Fibroblast of lung (primary cell): ENCODE data around the gene PAM16. TPM values are rescaled to one million over a fixed set of nuclear protein-coding genes. Genes with fewer than 3 reads are reported as not detected.

Source experiments
- DNase-seq, 2 donors: peaks; one replicate each; pipeline versions ENCODE4 v3.0.0 to v3.0.0-alpha.2; 2010; ENCODE audit warnings: low read depth in 2 of 2
- H2AFZ ChIP-seq: 2 replicates; pipeline ENCODE4 v1.5.1; 2012; ENCODE audit warnings: low read length, control low read depth, inconsistent platforms
- H3K27ac ChIP-seq: 2 replicates; pipeline ENCODE4 v1.5.1; 2011; ENCODE audit warnings: low read length, control low read depth; ENCODE audit not compliant: insufficient read depth
- H3K27me3 ChIP-seq: 2 replicates; pipeline ENCODE4 v1.5.1; 2011; ENCODE audit warnings: mild to moderate bottlenecking, low read length; ENCODE audit not compliant: control insufficient read depth, insufficient read depth
- H3K36me3 ChIP-seq: 2 replicates; pipeline ENCODE4 v1.5.1; 2011; ENCODE audit warnings: low read length; ENCODE audit not compliant: control insufficient read depth, insufficient read depth
- H3K4me1 ChIP-seq: 2 replicates; pipeline ENCODE4 v1.5.1; 2011; ENCODE audit warnings: low read length; ENCODE audit not compliant: control insufficient read depth, insufficient read depth; ENCODE audit errors: extremely low read depth
- H3K4me2 ChIP-seq: 2 replicates; pipeline ENCODE4 v1.5.1; 2011; ENCODE audit warnings: low read length, control low read depth; ENCODE audit not compliant: insufficient read depth; ENCODE audit errors: extremely low read depth
- H3K4me3 ChIP-seq, 4 experiments: fragments of 200-600 bp in 1 of 4; sonication (generic) in 1 of 4; replicated peaks in 1 of 4; 2 replicates each; pipeline ENCODE4 v1.5.1; 2011 to 2016; ENCODE audit warnings: low read length in 4 of 4, low read depth in 3 of 4, mild to moderate bottlenecking in 3 of 4, control low read depth in 2 of 4, inconsistent platforms in 1 of 4, mixed read lengths in 1 of 4; ENCODE audit not compliant: insufficient read depth in 1 of 4; ENCODE audit errors: control extremely low read depth in 1 of 4
- H3K79me2 ChIP-seq: 2 replicates; pipeline ENCODE4 v1.5.1; 2012; ENCODE audit warnings: mild to moderate bottlenecking, low read length, inconsistent platforms; ENCODE audit not compliant: control insufficient read depth, insufficient read depth
- H3K9ac ChIP-seq: 2 replicates; pipeline ENCODE4 v1.5.1; 2011; ENCODE audit warnings: mild to moderate bottlenecking, low read length, control low read depth; ENCODE audit not compliant: insufficient read depth
- H3K9me3 ChIP-seq: 2 replicates; pipeline ENCODE4 v1.5.1; 2012; ENCODE audit warnings: low read depth, low read length; ENCODE audit not compliant: control insufficient read depth, insufficient read depth
- H4K20me1 ChIP-seq: 2 replicates; pipeline ENCODE4 v1.5.1; 2011; ENCODE audit warnings: low read length; ENCODE audit not compliant: control insufficient read depth, insufficient read depth; ENCODE audit errors: extremely low read depth
- CTCF ChIP-seq, 2 donors: IDR thresholded peaks in 1 of 2; conservative IDR thresholded peaks in 1 of 2; 1 replicate in 1 of 2; 2 replicates in 1 of 2; pipeline ENCODE4 v1.5.1; 2011 to 2012; ENCODE audit warnings: low read length in 2 of 2, control low read depth in 1 of 2, inconsistent platforms in 1 of 2, low read depth in 1 of 2, mild to moderate bottlenecking in 1 of 2
- EZH2 ChIP-seq: IDR thresholded peaks from 2 replicates; pipeline ENCODE4 v1.5.1; 2012; ENCODE audit warnings: low read length, control low read depth, mild to moderate bottlenecking; ENCODE audit errors: missing control alignments
- polyA plus RNA-seq, 2 donors: library from polyadenylated mRNA; depleted of rRNA in 1 of 2; stranded (reverse) in 1 of 2; unstranded in 1 of 2; fragments of >200 nt; gene quantifications; 2 replicates each; pipeline ENCODE4 v1.2.1, GENCODE V29; 2011 to 2012; ENCODE audit warnings: missing spikeins in 1 of 2
- total RNA-seq: library from RNA; depleted of rRNA; stranded (reverse); fragments of >200 nt; gene quantifications from 2 replicates; pipeline ENCODE4 v1.2.1, GENCODE V29; 2014

PAM16 gene
- total and polyA plus RNA-seq, 2 donors (not counting 1 experiment from before 2014, with no cell fraction given) = 14.8 to 34.3 TPM

- TF ChIP-seq CTCF (conservative IDR thresholded peaks at IDR 0.05 in 1 of 2, IDR thresholded peaks at IDR 0.05 in 1 of 2; ENCODE audit: low read depth in 1 of 2, low read length in 2 of 2) = peak in 1 of 2 donors; percentile 13
- TF ChIP-seq EZH2 = no peak
- no peak for DNase-seq
- Histone ChIP-seq H3K9me3 (no peaks in the 10 kb centered on the region), H3K9ac (no peak overlapping the region), H2AFZ (no peak overlapping the region), H3K27me3 (no peaks in the 10 kb centered on the region), H3K4me2 (no peak overlapping the region), H3K4me3 (peak overlapping the region in 1 of 4 experiments; percentile 10), H3K36me3 (peaks cover 38% of the 10 kb centered on the region), H3K79me2 (peaks cover 89% of the 10 kb centered on the region), H4K20me1 (no peaks in the 10 kb centered on the region), H3K27ac (peak overlapping the region; percentile 66), H3K4me1 (peaks cover 48% of the 10 kb centered on the region)
Measured at GRCh38 chr16:4377573-4378154, 26.5 kb upstream of the PAM16 start.

GRCh38 chr16:4376893-4377572, 25.9 kb upstream of the PAM16 start:
- Histone ChIP-seq H4K20me1 (peaks cover 2% of the 10 kb centered on the region), H3K4me3 (peak overlapping the region in 1 of 4 experiments; percentile 52), H3K4me1 (peaks cover 45% of the 10 kb centered on the region), H3K4me2 (peak overlapping the region; percentile 79), H3K36me3 (peaks cover 32% of the 10 kb centered on the region), H3K27ac (peak overlapping the region; percentile 94), H3K79me2 (peaks cover 93% of the 10 kb centered on the region), H3K9me3 (no peaks in the 10 kb centered on the region), H2AFZ (no peak overlapping the region), H3K27me3 (no peaks in the 10 kb centered on the region), H3K9ac (peak overlapping the region; percentile 74)
- TF ChIP-seq EZH2 (no peak), CTCF (conservative IDR thresholded peaks at IDR 0.05 in 1 of 2, IDR thresholded peaks at IDR 0.05 in 1 of 2; ENCODE audit: low read depth in 1 of 2, low read length in 2 of 2) (no peak)
- no peak for DNase-seq

- H3K4me2 ChIP-seq = peak overlapping the region; percentile 79
- H3K9ac ChIP-seq = peak overlapping the region; percentile 74
- H3K27me3 ChIP-seq = no peaks in the 10 kb centered on the region
- peak overlapping the region; percentile 24 to 52 (median 28) for H3K4me3 ChIP-seq
- H3K27ac ChIP-seq = peak overlapping the region; percentile 94
- H3K4me1 ChIP-seq = peaks cover 47% of the 10 kb centered on the region
- H3K9me3 ChIP-seq = no peaks in the 10 kb centered on the region
- peak; percentile 87 to 90 for DNase-seq
- peaks cover 26% of the 10 kb centered on the region for H3K36me3 ChIP-seq
- TF ChIP-seq CTCF (conservative IDR thresholded peaks at IDR 0.05 in 1 of 2, IDR thresholded peaks at IDR 0.05 in 1 of 2; ENCODE audit: low read depth in 1 of 2, low read length in 2 of 2) (no peak), EZH2 (no peak)
- H2AFZ ChIP-seq = no peak overlapping the region
- H4K20me1 ChIP-seq = peaks cover 2% of the 10 kb centered on the region
- H3K79me2 ChIP-seq = peaks cover 90% of the 10 kb centered on the region
Measured at GRCh38 chr16:4376126-4376892, 25.2 kb upstream of the PAM16 start.
